Neuronal stem cell (in vitro differentiated cells): ENCODE data around the gene DUSP28.

ENCODE experiments used
- DNase-seq: peaks from one replicate; pipeline ENCODE4 v3.0.0-alpha.2; 2013; ENCODE audit warnings: low spot score
- H2AFZ ChIP-seq: one replicate; pipeline ENCODE4 v1.6.1; 2013; ENCODE audit warnings: mild to moderate bottlenecking, low read length, inconsistent platforms
- H2AK5ac ChIP-seq: 2 replicates; pipeline ENCODE4 v1.6.1; 2013; ENCODE audit warnings: low read depth, mild to moderate bottlenecking, inconsistent platforms, low read length, moderate library complexity, mixed read lengths
- H2BK120ac ChIP-seq: 2 replicates; pipeline ENCODE4 v1.6.1; 2013; ENCODE audit warnings: low read depth, mild to moderate bottlenecking, inconsistent platforms, low read length, moderate library complexity, mixed read lengths
- H2BK12ac ChIP-seq: one replicate; pipeline ENCODE4 v1.6.1; 2013; ENCODE audit warnings: low read length, inconsistent platforms
- H2BK15ac ChIP-seq: 2 replicates; pipeline ENCODE4 v1.6.1; 2013; ENCODE audit warnings: mild to moderate bottlenecking, low read length, inconsistent platforms, mixed read lengths
- H2BK5ac ChIP-seq: one replicate; pipeline ENCODE4 v1.6.1; 2013; ENCODE audit warnings: inconsistent platforms, mild to moderate bottlenecking, low read length, moderate library complexity
- H3K14ac ChIP-seq: one replicate; pipeline ENCODE4 v1.6.1; 2013; ENCODE audit warnings: low read length, inconsistent platforms
- H3K18ac ChIP-seq: 2 replicates; pipeline ENCODE4 v1.6.1; 2013; ENCODE audit warnings: low read length, inconsistent platforms
- H3K23ac ChIP-seq: 2 replicates; pipeline ENCODE4 v1.6.1; 2013; ENCODE audit warnings: low read depth, mild to moderate bottlenecking, mixed read lengths, low read length, inconsistent platforms; ENCODE audit not compliant: poor library complexity
- H3K27ac ChIP-seq: replicated peaks from 3 replicates; pipeline ENCODE4 v1.5.1; 2013; ENCODE audit warnings: low read length, inconsistent platforms
- H3K27me3 ChIP-seq, 3 experiments: 2 replicates each; pipeline ENCODE4 v1.6.1; 2013; ENCODE audit warnings: low read length in 3 of 3, mild to moderate bottlenecking in 2 of 3, inconsistent platforms in 1 of 3, low read depth in 1 of 3, mixed read lengths in 1 of 3, moderate library complexity in 1 of 3; ENCODE audit not compliant: control insufficient read depth in 3 of 3, insufficient read depth in 3 of 3
- H3K36me3 ChIP-seq, 2 donors: replicated peaks in 1 of 2; 2 replicates each; pipeline ENCODE4 v1.6.1; 2013; ENCODE audit warnings: low read length in 2 of 2; ENCODE audit not compliant: control insufficient read depth in 2 of 2, insufficient read depth in 2 of 2
- H3K4ac ChIP-seq: 2 replicates; pipeline ENCODE4 v1.6.1; 2013; ENCODE audit warnings: inconsistent platforms, mild to moderate bottlenecking, low read length, moderate library complexity
- H3K4me1 ChIP-seq, 2 donors: 1 replicate in 1 of 2; 2 replicates in 1 of 2; pipeline ENCODE4 v1.6.1; 2013; ENCODE audit warnings: low read length in 2 of 2, low read depth in 1 of 2; ENCODE audit not compliant: control insufficient read depth in 2 of 2, insufficient read depth in 1 of 2
- H3K4me2 ChIP-seq: one replicate; pipeline ENCODE4 v1.6.1; 2013; ENCODE audit warnings: mild to moderate bottlenecking, low read length, inconsistent platforms; ENCODE audit not compliant: insufficient read depth, poor library complexity, severe bottlenecking
- H3K4me3 ChIP-seq, 2 donors: 2 replicates each; pipeline ENCODE4 v1.5.1; 2013; ENCODE audit warnings: low read length in 2 of 2, mild to moderate bottlenecking in 2 of 2, inconsistent platforms in 1 of 2, moderate library complexity in 1 of 2
- H3K79me1 ChIP-seq: one replicate; pipeline ENCODE4 v1.6.1; 2013; ENCODE audit warnings: low read depth, mild to moderate bottlenecking, inconsistent platforms, low read length, moderate library complexity
- H3K9ac ChIP-seq: one replicate; pipeline ENCODE4 v1.6.1; 2013; ENCODE audit warnings: mild to moderate bottlenecking, low read depth, low read length, inconsistent platforms; ENCODE audit not compliant: poor library complexity
- H3K9me3 ChIP-seq, 2 donors: replicated peaks in 1 of 2; 2 replicates each; pipeline versions ENCODE3 to v1.6.1; 2013; ENCODE audit warnings: low read length in 2 of 2, mild to moderate bottlenecking in 2 of 2, inconsistent platforms in 1 of 2, low read depth in 1 of 2, mixed read lengths in 1 of 2, moderate library complexity in 1 of 2; ENCODE audit not compliant: control insufficient read depth in 2 of 2, insufficient read depth in 1 of 2
- H4K8ac ChIP-seq: one replicate; pipeline ENCODE4 v1.6.1; 2013; ENCODE audit warnings: low read depth, mild to moderate bottlenecking, inconsistent platforms, low read length, moderate library complexity
- H4K91ac ChIP-seq: one replicate; pipeline ENCODE4 v1.6.1; 2013; ENCODE audit warnings: low read length, low read depth, mild to moderate bottlenecking, inconsistent platforms; ENCODE audit not compliant: poor library complexity
- WGBS, 2 donors: extraction: QIAGEN DNeasy Blood & Tissue Kit; methylation state at CpG; one replicate each; pipeline ENCODE4 v1.1.7; 2013; ENCODE audit warnings: missing lambda C conversion rate in 2 of 2, mixed read lengths in 1 of 2; ENCODE audit not compliant: insufficient read length in 2 of 2, insufficient replicate concordance in 1 of 2; ENCODE audit errors: extremely low coverage in 2 of 2; 5-methylcytosine and 5-hydroxymethylcytosine counted together

Gene DUSP28

GRCh38 chr2:240595381-240596079 is 35.4 kb downstream of the DUSP28 start:
- no peak overlapping the region for H3K14ac ChIP-seq
- H2BK15ac ChIP-seq: no peak overlapping the region
- no peak overlapping the region for H3K23ac ChIP-seq
- H3K27ac ChIP-seq: no peak overlapping the region
- no peak overlapping the region for H4K91ac ChIP-seq
- no peak overlapping the region for H4K8ac ChIP-seq
- H3K79me1 ChIP-seq: peaks cover 17% of the 10 kb centered on the region
- no peak overlapping the region for H3K4me2 ChIP-seq
- no peak overlapping the region for H2BK120ac ChIP-seq
- WGBS, 2 donors: no CpG with 5 or more reads among the region's 18 CpGs
- H2AFZ ChIP-seq: no peak overlapping the region
- no peaks in the 10 kb centered on the region for H3K4me1 ChIP-seq
- no peaks in the 10 kb centered on the region for H3K27me3 ChIP-seq
- peak overlapping the region; percentile 34 for H3K9ac ChIP-seq
- H2AK5ac ChIP-seq: peak overlapping the region; percentile 83
- peak overlapping the region; percentile 41 for H2BK12ac ChIP-seq
- H3K9me3 ChIP-seq: no peaks in the 10 kb centered on the region
- H2BK5ac ChIP-seq: peak overlapping the region; percentile 53
- peaks cover 36 to 72% of the 10 kb centered on the region in 2 donors for H3K36me3 ChIP-seq
- DNase-seq: peak; percentile 24
- no peak overlapping the region for H3K4ac ChIP-seq
- H3K18ac ChIP-seq: no peak overlapping the region
- no peak overlapping the region for H3K4me3 ChIP-seq

GRCh38 chr2:240596080-240596460 is 35.9 kb downstream of the DUSP28 start:
- H3K9ac ChIP-seq: peak overlapping the region; percentile 34
- H4K91ac ChIP-seq: no peak overlapping the region
- H3K27ac ChIP-seq: no peak overlapping the region
- peak overlapping the region; percentile 83 for H2AK5ac ChIP-seq
- H3K14ac ChIP-seq: no peak overlapping the region
- H2BK15ac ChIP-seq: no peak overlapping the region
- peak overlapping the region; percentile 55 for H3K23ac ChIP-seq
- H2BK120ac ChIP-seq: no peak overlapping the region
- H3K9me3 ChIP-seq: no peaks in the 10 kb centered on the region
- no peak overlapping the region for H3K4ac ChIP-seq
- H2BK12ac ChIP-seq: no peak overlapping the region
- peaks cover 16% of the 10 kb centered on the region for H3K79me1 ChIP-seq
- H2BK5ac ChIP-seq: no peak overlapping the region
- H4K8ac ChIP-seq: no peak overlapping the region
- H3K4me1 ChIP-seq: no peaks in the 10 kb centered on the region
- H3K4me2 ChIP-seq: no peak overlapping the region
- no peak for DNase-seq
- no peak overlapping the region for H3K18ac ChIP-seq
- peaks cover 31 to 66% of the 10 kb centered on the region in 2 donors for H3K36me3 ChIP-seq
- no CpG with 5 or more reads among the region's 17 CpGs for WGBS, 2 donors
- no peak overlapping the region for H2AFZ ChIP-seq
- no peaks in the 10 kb centered on the region for H3K27me3 ChIP-seq
- H3K4me3 ChIP-seq: no peak overlapping the region

- no peak overlapping the region for H3K27ac ChIP-seq
- H3K4me1 ChIP-seq: no peaks in the 10 kb centered on the region
- H3K36me3 ChIP-seq: peaks cover 27 to 62% of the 10 kb centered on the region in 2 donors
- H2BK12ac ChIP-seq: no peak overlapping the region
- H3K23ac ChIP-seq: peak overlapping the region; percentile 55
- H3K4me3 ChIP-seq: no peak overlapping the region
- H3K79me1 ChIP-seq: peaks cover 13% of the 10 kb centered on the region
- H3K4me2 ChIP-seq: no peak overlapping the region
- no peak overlapping the region for H2AFZ ChIP-seq
- H4K8ac ChIP-seq: no peak overlapping the region
- no peaks in the 10 kb centered on the region for H3K27me3 ChIP-seq
- no peaks in the 10 kb centered on the region for H3K9me3 ChIP-seq
- no peak overlapping the region for H2BK5ac ChIP-seq
- no peak overlapping the region for H3K18ac ChIP-seq
- H3K9ac ChIP-seq: no peak overlapping the region
- H2BK15ac ChIP-seq: no peak overlapping the region
- no CpG with 5 or more reads among the region's 23 CpGs for WGBS, 2 donors
- H2BK120ac ChIP-seq: no peak overlapping the region
- H2AK5ac ChIP-seq: no peak overlapping the region
- H3K4ac ChIP-seq: no peak overlapping the region
- H3K14ac ChIP-seq: peak overlapping the region; percentile 21
- DNase-seq: no peak
- no peak overlapping the region for H4K91ac ChIP-seq
Measured at GRCh38 chr2:240596491-240596931, 36.4 kb downstream of the DUSP28 start.

- Histone ChIP-seq H2BK15ac (no peak overlapping the region), H3K9me3 (no peaks in the 10 kb centered on the region), H3K23ac (no peak overlapping the region), H3K27me3 (no peaks in the 10 kb centered on the region), H4K91ac (no peak overlapping the region), H3K27ac (no peak overlapping the region), H3K4me3 (no peak overlapping the region), H2BK12ac (no peak overlapping the region), H3K36me3 (peaks cover 21 to 58% of the 10 kb centered on the region in 2 donors), H3K14ac (no peak overlapping the region), H3K79me1 (peaks cover 11% of the 10 kb centered on the region), H3K4me1 (no peaks in the 10 kb centered on the region), H3K4ac (no peak overlapping the region), H4K8ac (no peak overlapping the region), H2AFZ (no peak overlapping the region), H3K9ac (no peak overlapping the region), H2AK5ac (no peak overlapping the region), H3K18ac (no peak overlapping the region), H2BK5ac (no peak overlapping the region), H3K4me2 (no peak overlapping the region), H2BK120ac (no peak overlapping the region)
- no CpG with 5 or more reads among the region's 10 CpGs for WGBS, 2 donors
- DNase-seq: no peak
Measured at GRCh38 chr2:240597054-240597418, 36.9 kb downstream of the DUSP28 start.
